HepG2 (cell line): ENCODE measurements around the gene NPBWR2. TPM values are rescaled to one million over a fixed set of nuclear protein-coding genes. Genes with fewer than 3 reads are reported as not detected.

Experiments used
- ATAC-seq: fragments of 200-7000 bp; cut with Tn5 transposase; 3 replicates; pipeline ENCODE4 v1.9.1; 2020; ENCODE audit warnings: mild to moderate bottlenecking, moderate library complexity
- BruUV-seq: library from RNA; stranded (reverse); fragments of 400-500 nt; replicated peaks from 2 replicates; lab custom pipeline; 2021; lab: Mats Ljungman, UMichigan
- CTCF ChIA-PET: fragments of 300-600 bp; formaldehyde crosslinking; extraction: SDS; loops from one replicate; lab custom pipeline; 2021; ENCODE audit warnings: low total read pairs, inconsistent platforms, low intra/inter-chr PET ratio; lab: Yijun Ruan, JAX
- POLR2A ChIA-PET: fragments of 350-600 bp; sonication (Branson Sonifier 250); formaldehyde crosslinking; loops from one replicate; lab custom pipeline; 2020; ENCODE audit warnings: antibody characterized with exemption, inconsistent platforms; lab: Yijun Ruan, JAX
- DNase-seq: peaks from one replicate; pipeline ENCODE4 v3.0.0-alpha.2; 2015; ENCODE audit warnings: low spot score
- FAIRE-seq: peaks from 3 replicates; lab custom pipeline; 2011; peaks lifted over from hg19 to GRCh38; lab: Jason Lieb, UNC
- H2AFZ ChIP-seq: one replicate; pipeline ENCODE4 v1.6.1; 2011; ENCODE audit warnings: low read length, inconsistent platforms
- H3K27ac ChIP-seq: fragments of 300-600 bp; 3 replicates; pipeline ENCODE4 v1.8.0; 2011; ENCODE audit warnings: mixed run types, mild to moderate bottlenecking, mixed read lengths, low read length, inconsistent platforms; ENCODE audit not compliant: insufficient read depth; ENCODE audit errors: extremely low read length
- H3K27me3 ChIP-seq, 2 experiments: fragments of 200-600 bp in 1 of 2; 2 replicates in 1 of 2; 3 replicates in 1 of 2; pipeline versions ENCODE4 v1.6.0 to v1.8.0; 2011; ENCODE audit warnings: low read length in 2 of 2, mild to moderate bottlenecking in 2 of 2, moderate library complexity in 2 of 2, inconsistent platforms in 1 of 2; ENCODE audit not compliant: insufficient read depth in 2 of 2, control insufficient read depth in 1 of 2
- H3K36me3 ChIP-seq, 2 experiments: fragments of 200-600 bp in 1 of 2; replicated peaks in 1 of 2; 2 replicates in 1 of 2; 3 replicates in 1 of 2; pipeline versions ENCODE4 v1.5.1 to v1.8.0; 2011; ENCODE audit warnings: low read length in 2 of 2, inconsistent platforms in 1 of 2; ENCODE audit not compliant: insufficient read depth in 2 of 2, control insufficient read depth in 1 of 2
- H3K4me1 ChIP-seq: 2 replicates; pipeline ENCODE4 v1.5.1; 2012; ENCODE audit warnings: low read length, inconsistent platforms; ENCODE audit not compliant: insufficient read depth
- H3K4me2 ChIP-seq: 2 replicates; pipeline ENCODE4 v1.6.0; 2011; ENCODE audit warnings: low read depth, low read length, inconsistent platforms
- H3K4me3 ChIP-seq, 3 experiments: fragments of 200-600 bp in 1 of 3; sonication (generic), shearing (Covaris generic) in 1 of 3; replicated peaks in 1 of 3; 2 replicates each; pipeline ENCODE4 v1.5.1; 2011 to 2016; ENCODE audit warnings: low read length in 3 of 3, inconsistent platforms in 2 of 3, low read depth in 2 of 3, mild to moderate bottlenecking in 2 of 3, control low read depth in 1 of 3, mixed read lengths in 1 of 3; ENCODE audit not compliant: insufficient read depth in 1 of 3
- H3K79me2 ChIP-seq: one replicate; pipeline ENCODE4 v1.6.1; 2011; ENCODE audit warnings: low read length, inconsistent platforms; ENCODE audit not compliant: insufficient read depth
- H3K9ac ChIP-seq: 2 replicates; pipeline ENCODE4 v1.6.0; 2011; ENCODE audit warnings: mild to moderate bottlenecking, low read depth, low read length, inconsistent platforms; ENCODE audit not compliant: insufficient read depth
- H3K9me3 ChIP-seq: 2 replicates; pipeline ENCODE4 v1.5.1; 2012; ENCODE audit warnings: mild to moderate bottlenecking, low read length
- H4K20me1 ChIP-seq: 2 replicates; pipeline ENCODE4 v1.6.0; 2011; ENCODE audit warnings: inconsistent platforms, mild to moderate bottlenecking, low read length, moderate library complexity; ENCODE audit not compliant: insufficient read depth
- ESRRA ChIP-seq: sonication (generic); formaldehyde crosslinking; IDR thresholded peaks from 2 replicates; pipeline ENCODE4 v1.5.1; 2020; ENCODE audit warnings: mild to moderate bottlenecking, low read depth, missing genetic modification reagents
- HCFC1 ChIP-seq: fragments of 150-350 bp; IDR thresholded peaks from 2 replicates; pipeline ENCODE4 v1.6.1; 2014; ENCODE audit warnings: low read depth, low read length
- NFIB ChIP-seq: sonication (generic); formaldehyde crosslinking; IDR thresholded peaks from 2 replicates; pipeline ENCODE4 v1.9.0; 2021; ENCODE audit warnings: missing genetic modification reagents, mild to moderate bottlenecking, borderline replicate concordance
- NFKB2 ChIP-seq: sonication (generic); formaldehyde crosslinking; IDR thresholded peaks from 2 replicates; pipeline ENCODE4 v1.4.0; 2020; ENCODE audit warnings: missing genetic modification reagents, borderline replicate concordance
- NRL ChIP-seq: sonication (generic); formaldehyde crosslinking; IDR thresholded peaks from 2 replicates; pipeline ENCODE4 v1.5.0; 2020; ENCODE audit warnings: missing genetic modification reagents, mild to moderate bottlenecking, moderate library complexity, borderline replicate concordance
- SRY ChIP-seq: sonication (generic); formaldehyde crosslinking; IDR thresholded peaks from 2 replicates; pipeline ENCODE4 v1.8.0; 2022; ENCODE audit warnings: mild to moderate bottlenecking, missing genetic modification reagents
- ZNF251 ChIP-seq: sonication (generic); formaldehyde crosslinking; IDR thresholded peaks from 2 replicates; pipeline ENCODE4 v1.9.0; 2021; ENCODE audit warnings: mild to moderate bottlenecking, missing genetic modification reagents
- ZNF660 ChIP-seq: sonication (generic); formaldehyde crosslinking; IDR thresholded peaks from 2 replicates; pipeline ENCODE4 v1.5.1; 2020; ENCODE audit warnings: mild to moderate bottlenecking, low read depth, missing genetic modification reagents, borderline replicate concordance
- ZNF878 ChIP-seq: sonication (generic); formaldehyde crosslinking; IDR thresholded peaks from 2 replicates; pipeline ENCODE4 v1.8.1; 2023; ENCODE audit warnings: mild to moderate bottlenecking, missing genetic modification reagents, moderate library complexity
- ZNF891 ChIP-seq: sonication (generic); formaldehyde crosslinking; IDR thresholded peaks from 2 replicates; pipeline ENCODE4 v1.5.0; 2020; ENCODE audit warnings: mild to moderate bottlenecking, missing genetic modification reagents
- ZSCAN25 ChIP-seq: sonication (generic); formaldehyde crosslinking; IDR thresholded peaks from 2 replicates; pipeline ENCODE4 v1.8.0; 2022; ENCODE audit warnings: mild to moderate bottlenecking, missing genetic modification reagents
- WGBS: methylation state at CpG from one replicate; pipeline ENCODE4 v1.1.6; 2017; ENCODE audit warnings: low lambda C conversion rate; 5-methylcytosine and 5-hydroxymethylcytosine counted together
- in situ Hi-C: cut with HindIII; loops from 2 replicates; pipeline ENCODE4 v1.10.0; 2017; ENCODE audit warnings: low pct_unique_long_range_greater_than_20kb; ENCODE audit not compliant: extremely low pct_ligation_motif_present
- intact Hi-C: fragments of 100-400 bp; cut with micrococcal nuclease; formaldehyde crosslinking; loops from one replicate; pipeline ENCODE4 v1.10.0; 2022; ENCODE audit not compliant: unreplicated experiment
- polyA plus RNA-seq, 8 experiments: library from polyadenylated mRNA; depleted of rRNA in 3 of 8; stranded (reverse) in 7 of 8; unstranded in 1 of 8; fragments of >200 nt; fragmentation: Illumina TruSeq in 4 of 8; extraction: Trizol in 4 of 8; gene quantifications; 2 replicates each; pipeline versions ENCODE4 v1.2.1 to v1.2.3, GENCODE V29; 2011 to 2016; ENCODE audit warnings: low read depth in 4 of 8, missing spikeins in 1 of 8, mixed read lengths in 1 of 8; ENCODE audit not compliant: insufficient read depth in 1 of 8
- total RNA-seq, 5 experiments: library from RNA; depleted of rRNA; stranded (reverse); fragments of >200 nt; fragmentation: Illumina TruSeq; extraction: Trizol; gene quantifications; 2 replicates each; pipeline ENCODE4 v1.2.3, GENCODE V29; 2016; ENCODE audit warnings: low read depth in 1 of 5
- TF ChIP-seq, protein P1 (sequence below): sonication (generic); formaldehyde crosslinking; IDR thresholded peaks from 2 replicates; pipeline ENCODE4 v1.4.0; 2020; ENCODE audit warnings: mild to moderate bottlenecking, missing genetic modification reagents
- TF ChIP-seq, protein P2 (sequence below): sonication (generic); formaldehyde crosslinking; IDR thresholded peaks from 2 replicates; pipeline ENCODE4 v1.5.1; 2020; ENCODE audit warnings: missing genetic modification reagents, mild to moderate bottlenecking, borderline replicate concordance

NPBWR2 gene
- total and polyA plus RNA-seq, 2 of the 13 experiments (the other 11 are each of a cell fraction or from before 2014, with no cell fraction given), result not detected

DNA sequence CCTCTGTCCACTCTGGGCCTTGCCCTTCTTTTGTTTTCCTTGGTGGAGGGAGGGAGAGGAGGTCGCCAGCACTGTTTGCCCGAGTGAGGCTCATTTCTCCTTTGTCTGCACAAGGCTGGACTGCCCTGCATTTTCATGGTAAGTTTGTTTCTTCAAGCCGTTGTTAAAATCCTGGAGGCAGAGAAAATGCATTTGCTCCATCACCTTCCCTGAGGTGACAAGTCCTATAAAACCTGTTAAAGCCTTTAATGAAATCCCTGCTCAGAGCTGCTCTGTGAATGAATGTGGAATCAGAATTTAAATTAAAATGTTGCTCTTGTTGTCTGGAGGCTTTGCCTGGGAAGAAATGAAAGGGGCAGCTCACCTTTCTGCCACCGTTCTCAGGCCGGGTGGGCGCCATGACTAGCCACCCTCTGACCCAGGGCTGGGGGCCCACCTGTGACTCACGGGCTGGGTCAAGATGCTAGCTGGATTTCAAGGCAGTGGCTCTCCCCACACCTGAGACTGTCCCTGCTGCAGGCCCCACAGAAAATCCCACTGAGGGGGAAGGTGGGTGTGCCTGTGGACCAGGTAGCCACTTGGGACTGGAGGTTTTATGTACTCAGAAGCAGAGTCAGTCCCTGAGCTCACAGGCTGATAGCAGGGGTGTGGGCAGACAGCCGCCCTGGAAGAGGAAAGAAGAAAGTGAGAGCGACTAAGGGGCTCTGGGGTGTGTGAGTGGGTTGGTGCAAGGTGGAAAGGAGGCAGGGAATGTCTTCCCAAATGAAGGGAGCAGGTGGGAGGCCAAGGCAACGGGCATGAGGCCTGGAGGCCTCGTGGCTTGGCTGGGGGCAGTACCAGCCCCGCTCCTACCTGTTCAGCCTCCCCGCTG lies 32.9 kb upstream of the NPBWR2 start:
- intact Hi-C loops (no loop called here), in situ Hi-C loops (no loop called here)
- Histone ChIP-seq H4K20me1 (no peaks in the 10 kb centered on the region), H3K4me3 (no peak overlapping the region), H3K27ac (no peak overlapping the region), H2AFZ (no peak overlapping the region), H3K9ac (no peak overlapping the region), H3K9me3 (peaks cover 17% of the 10 kb centered on the region), H3K4me1 (no peaks in the 10 kb centered on the region), H3K4me2 (no peak overlapping the region)
- CTCF ChIA-PET, result no interaction called here
- WGBS, result 26% methylated on average over 13 of the region's 13 CpGs
- no TSS peak for BruUV-seq
- POLR2A ChIA-PET, result no interaction called here
- TF ChIP-seq ZNF891 (peak; percentile 26; the same call in 1 of the 2 replicates), ZNF251 (CRISPR knock-in tag) (no peak), NRL (CRISPR knock-in tag) (0 out of 2 replicates have a peak, but pooled peaks have one; percentile 25), HCFC1 (no peak), ZNF660 (CRISPR knock-in tag) (no peak), SRY (CRISPR knock-in tag) (0 out of 2 replicates have a peak, but pooled peaks have one; percentile 34), NFIB (CRISPR knock-in tag) (0 out of 2 replicates have a peak, but pooled peaks have one; percentile 23), ZSCAN25 (CRISPR knock-in tag) (0 out of 2 replicates have a peak, but pooled peaks have one; percentile 42), ESRRA (no peak), ZNF878 (no peak), NFKB2 (CRISPR knock-in tag) (no peak)
- TF ChIP-seq, protein P1, sequence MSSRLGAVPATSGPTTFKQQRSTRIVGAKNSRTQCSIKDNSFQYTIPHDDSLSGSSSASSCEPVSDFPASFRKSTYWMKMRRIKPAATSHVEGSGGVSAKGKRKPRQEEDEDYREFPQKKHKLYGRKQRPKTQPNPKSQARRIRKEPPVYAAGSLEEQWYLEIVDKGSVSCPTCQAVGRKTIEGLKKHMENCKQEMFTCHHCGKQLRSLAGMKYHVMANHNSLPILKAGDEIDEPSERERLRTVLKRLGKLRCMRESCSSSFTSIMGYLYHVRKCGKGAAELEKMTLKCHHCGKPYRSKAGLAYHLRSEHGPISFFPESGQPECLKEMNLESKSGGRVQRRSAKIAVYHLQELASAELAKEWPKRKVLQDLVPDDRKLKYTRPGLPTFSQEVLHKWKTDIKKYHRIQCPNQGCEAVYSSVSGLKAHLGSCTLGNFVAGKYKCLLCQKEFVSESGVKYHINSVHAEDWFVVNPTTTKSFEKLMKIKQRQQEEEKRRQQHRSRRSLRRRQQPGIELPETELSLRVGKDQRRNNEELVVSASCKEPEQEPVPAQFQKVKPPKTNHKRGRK, result no peak
- TF ChIP-seq, protein P2, sequence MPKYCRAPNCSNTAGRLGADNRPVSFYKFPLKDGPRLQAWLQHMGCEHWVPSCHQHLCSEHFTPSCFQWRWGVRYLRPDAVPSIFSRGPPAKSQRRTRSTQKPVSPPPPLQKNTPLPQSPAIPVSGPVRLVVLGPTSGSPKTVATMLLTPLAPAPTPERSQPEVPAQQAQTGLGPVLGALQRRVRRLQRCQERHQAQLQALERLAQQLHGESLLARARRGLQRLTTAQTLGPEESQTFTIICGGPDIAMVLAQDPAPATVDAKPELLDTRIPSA (CRISPR knock-in tag), result no peak
- TF ChIP-seq, all 625 proteins: peak for 5
- FAIRE-seq (no peak), DNase-seq (no peak), ATAC-seq (peak; percentile 16)
- peaks cover 14 to 44% of the 10 kb centered on the region in 2 experiments; a peak in 4 of 5 replicates for H3K27me3 ChIP-seq
- no peaks in the 10 kb centered on the region for H3K36me3 ChIP-seq
- H3K79me2 ChIP-seq, result no peaks in the 10 kb centered on the region
